WTC11 (cell line): ENCODE data around the gene STXBP3.

Experiments
- ATF1 ChIP-seq: sonication (generic); formaldehyde crosslinking; IDR thresholded peaks from 2 replicates; pipeline ENCODE4 v1.8.1; 2023; ENCODE audit warnings: mild to moderate bottlenecking, moderate library complexity, missing genetic modification reagents
- CREM ChIP-seq: sonication (generic); formaldehyde crosslinking; IDR thresholded peaks from 2 replicates; pipeline ENCODE4 v1.8.1; 2022; ENCODE audit warnings: mild to moderate bottlenecking, missing genetic modification reagents, moderate library complexity
- CTCF ChIP-seq: fragments of 200-600 bp; IDR thresholded peaks from 2 replicates; pipeline ENCODE4 v1.8.0; 2022; ENCODE audit warnings: antibody characterized with exemption
- ESRRA ChIP-seq: sonication (generic); formaldehyde crosslinking; IDR thresholded peaks from 2 replicates; pipeline ENCODE4 v1.8.1; 2022; ENCODE audit warnings: mild to moderate bottlenecking, missing genetic modification reagents, borderline replicate concordance
- IRF2 ChIP-seq: sonication (generic); formaldehyde crosslinking; IDR thresholded peaks from 2 replicates; pipeline ENCODE4 v1.8.0; 2022; ENCODE audit warnings: low read depth, missing genetic modification reagents, borderline replicate concordance
- NR2C2 ChIP-seq: sonication (generic); formaldehyde crosslinking; IDR thresholded peaks from 2 replicates; pipeline ENCODE4 v1.8.0; 2022; ENCODE audit warnings: mild to moderate bottlenecking, missing genetic modification reagents
- ZBTB21 ChIP-seq: sonication (generic); formaldehyde crosslinking; IDR thresholded peaks from 2 replicates; pipeline ENCODE4 v1.8.1; 2023; ENCODE audit warnings: mild to moderate bottlenecking, missing genetic modification reagents, borderline replicate concordance
- TF ChIP-seq, protein P1 (sequence below): sonication (generic); formaldehyde crosslinking; IDR thresholded peaks from 2 replicates; pipeline ENCODE4 v1.8.0; 2022; ENCODE audit warnings: mild to moderate bottlenecking, missing genetic modification reagents

DNA sequence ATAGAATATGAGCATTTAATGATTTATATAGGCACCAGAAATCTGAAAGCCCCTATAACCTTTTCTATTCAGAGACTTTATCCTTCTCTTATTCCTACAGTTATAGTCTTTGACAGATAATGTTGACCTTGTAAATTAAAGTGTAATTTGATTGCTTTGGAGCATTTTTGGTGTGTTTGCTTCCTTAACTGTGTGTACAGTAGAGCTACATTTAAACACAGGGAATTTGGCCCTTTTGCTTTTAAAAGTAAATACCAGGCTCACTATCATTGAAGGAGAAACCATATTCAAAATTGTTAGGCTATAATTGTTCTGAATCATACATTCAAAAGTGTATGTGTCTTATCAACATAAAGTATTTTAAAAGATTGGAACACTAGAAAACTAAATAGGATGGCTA is 33.0 kb downstream of the STXBP3 start:
- TF ChIP-seq CTCF (no peak), CREM (no peak), ESRRA (CRISPR knock-in tag) (no peak), NR2C2 (no peak), IRF2 (CRISPR knock-in tag) (no peak), ZBTB21 (CRISPR knock-in tag) (no peak), ATF1 (CRISPR knock-in tag) (no peak)
- TF ChIP-seq, protein P1, sequence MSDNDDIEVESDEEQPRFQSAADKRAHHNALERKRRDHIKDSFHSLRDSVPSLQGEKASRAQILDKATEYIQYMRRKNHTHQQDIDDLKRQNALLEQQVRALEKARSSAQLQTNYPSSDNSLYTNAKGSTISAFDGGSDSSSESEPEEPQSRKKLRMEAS (CRISPR knock-in tag) = no peak
